T-helper 17 cell (primary cell): ENCODE measurements around the gene PFDN4. TPM values are rescaled to one million over a fixed set of nuclear protein-coding genes. Genes with fewer than 3 reads are reported as not detected.
"Not testable (repeated sequence)": the region's sequence is repeated elsewhere in the genome, so short reads cannot be mapped to it uniquely, and the experiment has no call there.

ENCODE experiments used
- ATAC-seq: fragments of 150-1000 bp; cut with Tn5 transposase; 2 replicates; pipeline ENCODE4 v1.10.0; 2021; ENCODE audit warnings: mild to moderate bottlenecking, moderate library complexity
- DNase-seq, 3 donors: peaks; one replicate each; pipeline versions ENCODE4 v3.0.0 to v3.0.0-alpha.2; 2020 to 2021
- H3K9me3 ChIP-seq: one replicate; pipeline ENCODE4 v1.7.0; 2013; ENCODE audit warnings: low read length, mild to moderate bottlenecking; ENCODE audit not compliant: control insufficient read depth, poor library complexity, severe bottlenecking
- H3K27ac Mint-ChIP-seq: one replicate; pipeline ENCODE4 v1.8.0; 2022; ENCODE audit warnings: mild to moderate bottlenecking, moderate library complexity, mixed read lengths
- H3K27me3 Mint-ChIP-seq: one replicate; pipeline ENCODE4 v1.8.0; 2022; ENCODE audit warnings: mixed read lengths
- H3K36me3 Mint-ChIP-seq: one replicate; pipeline ENCODE4 v1.8.0; 2022; ENCODE audit warnings: low read depth, mixed read lengths
- H3K4me1 Mint-ChIP-seq: one replicate; pipeline ENCODE4 v1.8.0; 2022; ENCODE audit warnings: mild to moderate bottlenecking, mixed read lengths
- H3K4me3 Mint-ChIP-seq: one replicate; pipeline ENCODE4 v1.8.0; 2022; ENCODE audit warnings: mild to moderate bottlenecking, moderate library complexity, mixed read lengths
- total RNA-seq, 4 donors: library from RNA in 2 of 4; stranded (reverse) in 2 of 4; gene quantifications; one replicate each; pipeline ENCODE4 v1.2.3 and lab custom pipeline; 2022 to 2026

Gene PFDN4
- total RNA-seq, 2 donors from 2014 or later: 16.9 to 21.3 TPM

GRCh38 chr20:54229566-54230160, 21.8 kb downstream of the PFDN4 start:
- Mint-ChIP-seq H3K4me1 (no peaks in the 10 kb centered on the region), H3K27me3 (no peaks in the 10 kb centered on the region), H3K4me3 (no peak overlapping the region), H3K36me3 (no peaks in the 10 kb centered on the region), H3K27ac (no peak overlapping the region)
- no peak for DNase-seq
- no peak for ATAC-seq
- no peaks in the 10 kb centered on the region for H3K9me3 ChIP-seq

GRCh38 chr20:54231036-54231435, 23.1 kb downstream of the PFDN4 start:
- no peaks in the 10 kb centered on the region for H3K9me3 ChIP-seq
- Mint-ChIP-seq H3K36me3 (no peaks in the 10 kb centered on the region), H3K4me3 (no peak overlapping the region), H3K27me3 (peaks cover 13% of the 10 kb centered on the region), H3K4me1 (no peaks in the 10 kb centered on the region), H3K27ac (no peak overlapping the region)
- DNase-seq (no peak), ATAC-seq (no peak)

- H3K9me3 ChIP-seq: no peaks in the 10 kb centered on the region
- ATAC-seq (no peak), DNase-seq (no peak)
- Mint-ChIP-seq H3K4me1 (no peaks in the 10 kb centered on the region), H3K4me3 (no peak overlapping the region), H3K36me3 (peaks cover 2% of the 10 kb centered on the region), H3K27ac (no peak overlapping the region), H3K27me3 (peaks cover 40% of the 10 kb centered on the region)
Measured at GRCh38 chr20:54234991-54235390, 27.1 kb downstream of the PFDN4 start.

- H3K27me3 Mint-ChIP-seq: peaks cover 40% of the 10 kb centered on the region
- no peaks in the 10 kb centered on the region for H3K9me3 ChIP-seq
- H3K4me3 Mint-ChIP-seq: no peak overlapping the region
- H3K27ac Mint-ChIP-seq: no peak overlapping the region
- H3K4me1 Mint-ChIP-seq: no peaks in the 10 kb centered on the region
- ATAC-seq (no peak), DNase-seq (no peak)
- peaks cover 2% of the 10 kb centered on the region for H3K36me3 Mint-ChIP-seq
Measured at GRCh38 chr20:54237116-54237943, 29.4 kb downstream of the PFDN4 start.

- Mint-ChIP-seq H3K4me1 (no peaks in the 10 kb centered on the region), H3K27ac (no peak overlapping the region), H3K36me3 (no peaks in the 10 kb centered on the region), H3K4me3 (no peak overlapping the region), H3K27me3 (peaks cover 2% of the 10 kb centered on the region)
- DNase-seq (no peak), ATAC-seq (no peak)
- H3K9me3 ChIP-seq: no peaks in the 10 kb centered on the region
Measured at GRCh38 chr20:54244113-54244512, 36.2 kb downstream of the PFDN4 start.

- H3K36me3 Mint-ChIP-seq, H3K27me3 Mint-ChIP-seq, H3K4me1 Mint-ChIP-seq, ATAC-seq, H3K27ac Mint-ChIP-seq, H3K9me3 ChIP-seq, H3K4me3 Mint-ChIP-seq, DNase-seq: not testable (repeated sequence)
Measured at GRCh38 chr20:54248705-54249104, 40.8 kb downstream of the PFDN4 start.

GRCh38 chr20:54250691-54251090, 42.8 kb downstream of the PFDN4 start:
- H3K4me3 Mint-ChIP-seq: no peak overlapping the region

GRCh38 chr20:54251096-54251495, 43.2 kb downstream of the PFDN4 start:
- DNase-seq: no peak
- Mint-ChIP-seq H3K4me1 (no peaks in the 10 kb centered on the region), H3K27ac (no peak overlapping the region), H3K36me3 (no peaks in the 10 kb centered on the region), H3K4me3 (no peak overlapping the region), H3K27me3 (peaks cover 6% of the 10 kb centered on the region)
- no peaks in the 10 kb centered on the region for H3K9me3 ChIP-seq
- ATAC-seq: no peak

More at GRCh38 chr20:54250691-54251090, 42.8 kb downstream of the PFDN4 start:
- Mint-ChIP-seq H3K27me3 (peaks cover 4% of the 10 kb centered on the region), H3K27ac (no peak overlapping the region), H3K4me1 (no peaks in the 10 kb centered on the region), H3K36me3 (no peaks in the 10 kb centered on the region)
- ATAC-seq (no peak), DNase-seq (no peak)
- no peaks in the 10 kb centered on the region for H3K9me3 ChIP-seq

GRCh38 chr20:54254596-54254995, 46.7 kb downstream of the PFDN4 start:
- DNase-seq (no peak), ATAC-seq (no peak)
- Mint-ChIP-seq H3K4me3 (no peak overlapping the region), H3K27ac (no peak overlapping the region), H3K27me3 (peaks cover 23% of the 10 kb centered on the region), H3K4me1 (no peaks in the 10 kb centered on the region), H3K36me3 (no peaks in the 10 kb centered on the region)
- H3K9me3 ChIP-seq: no peaks in the 10 kb centered on the region

GRCh38 chr20:54255157-54255556, 47.3 kb downstream of the PFDN4 start:
- H3K9me3 ChIP-seq: no peaks in the 10 kb centered on the region
- Mint-ChIP-seq H3K36me3 (no peaks in the 10 kb centered on the region), H3K4me1 (no peaks in the 10 kb centered on the region), H3K4me3 (no peak overlapping the region), H3K27ac (no peak overlapping the region), H3K27me3 (peaks cover 24% of the 10 kb centered on the region)
- DNase-seq (no peak), ATAC-seq (no peak)

GRCh38 chr20:54256202-54256601, 48.3 kb downstream of the PFDN4 start:
- Mint-ChIP-seq H3K4me1 (no peaks in the 10 kb centered on the region), H3K36me3 (no peaks in the 10 kb centered on the region), H3K4me3 (no peak overlapping the region), H3K27me3 (peaks cover 27% of the 10 kb centered on the region), H3K27ac (no peak overlapping the region)
- ATAC-seq (no peak), DNase-seq (no peak)
- no peaks in the 10 kb centered on the region for H3K9me3 ChIP-seq

GRCh38 chr20:54257071-54257816, 49.4 kb downstream of the PFDN4 start:
- no peaks in the 10 kb centered on the region for H3K4me1 Mint-ChIP-seq
- H3K27ac Mint-ChIP-seq: no peak overlapping the region
- no peaks in the 10 kb centered on the region for H3K36me3 Mint-ChIP-seq
- no peak for ATAC-seq
- no peak overlapping the region for H3K4me3 Mint-ChIP-seq
- H3K9me3 ChIP-seq: no peaks in the 10 kb centered on the region
- DNase-seq: no peak
- H3K27me3 Mint-ChIP-seq: peaks cover 27% of the 10 kb centered on the region

- no peaks in the 10 kb centered on the region for H3K9me3 ChIP-seq
- no peak for ATAC-seq
- no peak overlapping the region for H3K27ac Mint-ChIP-seq
- H3K4me3 Mint-ChIP-seq: no peak overlapping the region
- peaks cover 45% of the 10 kb centered on the region for H3K27me3 Mint-ChIP-seq
- H3K36me3 Mint-ChIP-seq: no peaks in the 10 kb centered on the region
- DNase-seq: no peak
- no peaks in the 10 kb centered on the region for H3K4me1 Mint-ChIP-seq
Measured at GRCh38 chr20:54260116-54260515, 52.2 kb downstream of the PFDN4 start.
